ENCODE data around the gene KHDC1.
"Not testable (repeated sequence)": the region's sequence is repeated elsewhere in the genome, so short reads cannot be mapped to it uniquely, and the experiment has no call there.

The KHDC1 gene, protein sequence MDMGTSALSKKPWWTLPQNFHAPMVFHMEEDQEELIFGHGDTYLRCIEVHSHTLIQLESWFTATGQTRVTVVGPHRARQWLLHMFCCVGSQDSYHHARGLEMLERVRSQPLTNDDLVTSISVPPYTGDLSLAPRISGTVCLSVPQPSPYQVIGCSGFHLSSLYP

DNA sequence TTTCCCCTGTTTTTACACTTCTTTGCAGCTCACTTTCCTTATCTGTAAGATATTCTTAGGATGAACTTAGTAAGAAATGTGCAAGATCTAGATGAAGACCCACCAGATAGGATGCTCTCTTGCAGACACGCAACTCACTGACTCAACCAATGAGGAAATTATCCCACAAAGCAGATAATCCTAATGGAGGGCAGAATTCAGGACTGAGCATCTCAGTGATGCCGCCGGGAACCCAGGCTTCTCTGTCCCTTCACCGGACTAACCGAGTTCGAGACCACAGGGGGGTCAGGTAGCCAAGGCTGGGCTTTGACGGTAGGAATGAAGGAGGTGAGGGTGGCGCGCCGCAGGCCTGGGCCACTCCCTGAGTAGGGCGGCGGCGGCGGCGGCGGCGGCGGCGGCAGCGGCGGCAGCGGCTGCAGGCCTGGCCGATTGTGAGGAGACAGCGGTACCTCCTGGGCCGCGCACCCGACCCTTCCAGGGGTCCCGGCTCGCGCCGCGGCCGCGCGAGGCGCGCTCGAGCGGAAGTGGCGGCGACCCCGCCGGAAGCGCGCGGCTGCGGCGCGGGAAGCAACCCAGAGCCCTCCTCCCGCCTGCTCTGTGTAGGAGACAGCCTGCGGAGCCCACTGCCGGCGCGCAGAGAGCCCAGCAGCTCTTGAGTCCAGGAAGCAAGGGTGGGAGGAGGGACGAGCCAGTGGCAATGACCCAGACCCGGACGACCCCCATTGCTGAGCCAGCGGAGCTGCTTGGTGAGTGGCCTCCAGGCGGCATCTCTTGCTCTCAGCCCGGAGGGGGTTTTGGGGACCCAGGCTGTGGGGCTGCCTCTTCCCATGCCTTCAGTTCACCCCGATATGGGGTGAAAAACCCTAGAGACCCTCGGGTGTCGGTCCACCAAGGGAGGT lies at the start of gene KHDC1:
Gene KHDC1 (minus strand): TSS at position 526 of the 899 bp plus-strand sequence. CDS start 20,679 bp downstream, outside the sequence.
- peak; percentile 55 to 59 for DNase-seq

DNA sequence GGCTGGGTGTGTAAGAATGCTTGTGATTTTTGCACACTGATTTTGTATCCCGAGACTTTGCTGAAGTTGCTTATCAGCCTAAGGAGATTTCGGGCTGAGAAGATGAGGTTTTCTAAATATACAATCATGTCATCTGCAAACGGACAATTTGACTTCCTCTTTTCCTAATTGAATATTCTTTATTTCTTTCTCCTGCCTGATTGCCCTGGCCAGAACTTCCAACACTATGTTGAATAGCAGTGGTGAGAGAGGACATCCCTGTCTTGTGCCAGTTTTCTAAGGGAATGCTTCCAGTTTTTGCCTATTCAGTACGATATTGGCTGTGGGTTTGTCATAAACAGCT lies 47.5 kb upstream of the KHDC1 start:
- not testable (repeated sequence) for DNase-seq

DNA sequence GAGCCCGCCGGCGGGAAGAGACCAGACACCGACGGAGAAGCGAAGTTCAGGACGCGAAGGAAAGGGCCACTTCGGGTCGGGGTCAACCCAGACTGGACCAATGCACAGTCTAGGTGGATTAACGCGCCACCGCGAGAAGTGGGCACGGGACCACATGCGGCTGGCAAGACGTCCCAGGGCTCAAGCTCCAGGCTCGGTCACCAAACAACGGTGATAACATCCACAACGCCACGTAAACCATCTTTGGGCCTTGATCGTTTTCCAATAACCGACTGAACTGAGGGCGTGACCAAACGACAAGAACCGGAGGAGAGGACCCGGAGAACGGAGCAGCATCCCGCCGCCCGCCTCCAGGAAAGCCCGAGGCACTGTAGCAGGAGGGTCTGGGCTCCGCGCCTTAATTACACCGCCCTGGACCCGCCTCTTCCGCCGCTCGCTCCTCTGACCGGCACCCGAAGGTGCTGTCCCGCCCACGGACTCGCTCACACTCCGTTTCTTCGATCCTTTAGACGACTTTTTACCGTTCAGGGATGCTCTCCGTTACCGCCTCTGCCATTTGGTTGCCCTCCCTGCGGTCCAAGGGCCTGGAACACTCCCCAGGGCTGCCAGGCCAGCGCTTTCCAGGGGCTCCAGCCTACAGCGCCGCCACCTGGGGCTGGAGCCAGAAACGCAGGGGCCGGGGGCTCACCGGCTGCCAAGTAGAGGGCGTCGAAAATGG lies 46.9 kb upstream of the KHDC1 start:
- peak; percentile 39 to 58 for DNase-seq

DNA sequence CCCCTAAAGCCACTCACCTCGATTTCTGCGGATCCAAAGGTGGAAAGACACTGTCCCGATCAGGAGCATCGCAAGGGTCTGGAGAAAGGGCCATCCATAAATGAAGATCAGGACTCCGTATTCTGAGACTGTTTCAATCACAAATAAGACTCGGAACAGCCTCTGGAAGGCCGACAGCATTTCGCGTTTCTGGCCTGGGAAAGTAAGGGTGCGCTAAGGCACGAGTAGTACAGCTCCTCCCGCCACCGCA lies 46.5 kb upstream of the KHDC1 start:
- no peak for DNase-seq

DNA sequence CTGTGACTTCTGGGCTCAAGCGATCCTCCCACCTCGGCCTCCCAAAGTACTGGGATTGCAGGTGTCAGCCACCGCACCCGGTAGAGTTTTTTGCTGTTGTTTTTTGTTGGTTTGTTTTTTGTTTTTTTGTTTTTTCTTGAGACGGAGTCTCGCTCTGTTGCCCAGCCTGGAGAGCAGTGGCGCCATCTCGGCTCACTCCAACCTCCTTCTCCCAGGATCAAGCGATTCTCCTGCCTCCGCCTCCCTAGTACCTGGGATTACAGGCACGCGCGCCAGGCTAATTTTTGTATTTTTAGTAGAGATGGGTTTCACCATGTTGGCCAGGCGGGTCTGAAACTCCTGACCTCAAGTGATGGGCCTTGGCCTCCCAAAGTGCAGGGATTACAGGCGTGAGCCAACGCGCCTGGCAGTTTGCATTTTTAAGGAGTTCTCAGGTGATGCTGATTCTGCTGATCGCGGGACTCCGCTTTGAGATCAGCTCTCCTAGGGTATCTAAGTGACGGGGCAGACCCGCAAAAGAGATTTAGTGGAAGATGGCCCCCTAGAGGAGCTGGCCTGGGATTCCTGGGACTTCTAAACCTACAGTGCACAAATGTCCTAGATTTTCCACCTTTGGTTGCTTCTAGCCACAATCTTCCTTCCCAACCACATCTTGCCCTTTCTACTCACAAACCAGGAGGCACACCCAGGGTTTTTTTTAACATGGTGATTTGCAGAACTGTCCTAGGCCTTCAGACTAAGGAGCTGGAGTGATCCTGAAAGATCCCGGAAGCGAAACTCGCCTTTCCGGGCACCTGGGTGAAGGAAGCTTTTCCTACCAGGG lies 45.9 kb upstream of the KHDC1 start:
- DNase-seq, result no peak

DNA sequence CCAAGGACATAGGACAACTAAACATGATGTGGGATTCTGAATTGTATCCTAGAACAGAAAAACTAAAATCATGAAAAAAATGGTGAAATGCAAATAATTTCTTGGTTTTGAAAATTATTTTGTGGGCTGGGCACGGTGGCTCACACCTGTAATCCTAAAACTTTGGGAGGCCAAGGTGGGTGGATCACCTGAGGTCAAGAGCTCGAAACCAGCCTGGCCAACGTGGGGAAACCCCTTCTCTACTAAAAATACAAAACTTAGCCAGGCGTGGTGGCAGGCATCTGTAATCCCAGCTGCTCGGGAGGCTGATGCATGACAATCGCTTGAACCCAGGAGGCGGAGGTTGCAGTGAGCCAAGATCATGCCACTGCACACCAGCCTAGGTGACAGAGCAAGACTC lies 40.8 kb upstream of the KHDC1 start:
- DNase-seq, result not testable (repeated sequence)

DNA sequence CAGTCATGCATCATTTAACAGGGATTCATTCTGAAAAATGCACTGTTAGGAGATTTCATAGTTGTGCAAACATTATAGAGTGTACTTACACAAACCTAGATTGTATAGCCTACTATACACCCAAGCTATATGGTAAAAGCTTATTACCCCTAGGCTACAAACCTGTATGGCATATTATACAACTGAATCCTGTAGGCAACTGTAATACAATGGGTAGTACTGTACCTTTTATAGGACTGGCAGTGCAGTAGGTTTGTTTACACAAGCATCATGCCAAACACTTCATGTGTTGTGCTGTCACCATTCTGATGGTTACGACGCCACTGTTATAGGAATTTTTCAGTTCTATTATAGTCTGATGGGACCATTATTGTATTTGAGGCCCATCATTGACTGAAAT lies 39.3 kb upstream of the KHDC1 start:
- no peak for DNase-seq

DNA sequence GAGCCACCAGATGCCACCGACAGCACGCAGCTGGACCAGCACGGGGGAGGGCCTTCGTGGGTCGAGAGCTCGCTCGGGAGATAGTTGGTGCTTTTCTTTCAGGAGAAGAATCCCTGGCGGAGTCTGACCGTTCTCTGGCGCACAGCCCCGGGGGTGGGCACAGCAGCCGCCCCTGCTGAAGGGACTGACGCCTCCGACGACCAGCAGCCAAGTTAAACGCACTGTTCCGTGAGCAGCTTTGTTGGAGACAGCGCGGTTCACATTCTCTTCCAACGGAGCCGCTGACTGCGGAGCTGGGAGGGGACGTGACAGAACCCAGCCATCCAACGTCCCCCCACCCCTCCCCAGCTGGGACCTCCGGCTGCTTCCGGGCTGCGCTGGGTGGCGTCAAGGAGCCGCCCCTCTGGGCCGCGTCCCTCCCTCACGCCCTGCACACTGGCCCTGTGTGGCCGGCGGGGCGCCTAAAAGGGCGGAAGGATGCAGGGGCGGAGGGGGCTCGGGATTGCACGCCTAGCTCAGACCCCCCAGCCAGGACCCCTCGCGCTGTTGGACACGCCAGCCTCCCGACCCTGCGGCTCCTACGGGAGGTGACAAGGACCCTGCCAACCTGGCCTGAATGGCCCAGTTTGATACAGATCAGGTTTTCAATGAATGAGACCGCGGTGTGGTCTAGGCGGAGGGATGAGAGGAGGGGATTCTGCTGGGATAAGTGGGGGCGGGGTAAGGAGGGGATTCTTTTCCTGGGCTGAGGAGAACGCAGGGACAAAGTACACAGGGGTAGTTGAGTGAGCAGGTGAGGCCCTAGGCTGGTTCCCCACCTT lies 36.4 kb upstream of the KHDC1 start:
- no peak for DNase-seq

DNA sequence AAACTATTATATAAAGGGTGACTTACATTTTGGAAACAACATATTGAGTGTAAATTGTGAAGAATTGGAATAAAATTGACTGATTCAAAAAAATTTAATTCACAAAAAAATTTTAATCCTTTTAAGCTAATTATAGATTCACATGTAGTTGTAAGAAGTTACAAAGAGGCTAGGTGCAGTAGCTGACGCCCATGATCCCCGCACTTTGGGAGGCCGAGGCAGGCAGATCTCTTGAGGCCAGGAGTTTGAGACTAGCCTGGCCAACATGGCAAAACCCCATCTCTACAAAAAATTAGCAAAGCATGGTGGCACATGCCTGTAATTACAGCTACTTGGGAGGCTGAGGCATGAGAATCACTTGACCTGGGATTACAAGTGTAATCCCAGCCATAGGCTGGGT lies 30.3 kb upstream of the KHDC1 start:
- DNase-seq, result no peak

DNA sequence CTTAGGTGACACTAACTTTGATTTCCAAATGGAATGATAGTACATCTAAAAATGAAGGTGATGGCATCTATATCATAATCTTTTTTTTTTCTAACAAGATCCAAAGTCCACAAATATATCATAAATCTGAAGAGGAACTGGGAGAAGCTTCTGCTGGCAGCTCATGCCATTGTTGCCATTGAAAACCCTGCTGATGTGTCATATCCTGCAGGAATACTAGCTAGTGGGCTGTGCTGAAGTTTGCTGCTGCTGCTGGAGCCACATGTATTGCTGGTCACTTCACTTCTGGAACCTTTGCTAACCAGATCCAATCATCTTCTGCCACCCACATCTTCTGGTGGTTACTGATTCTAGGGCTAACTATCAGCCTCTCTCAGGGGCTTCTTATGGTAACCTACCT lies 27.4 kb upstream of the KHDC1 start:
- no peak for DNase-seq

DNA sequence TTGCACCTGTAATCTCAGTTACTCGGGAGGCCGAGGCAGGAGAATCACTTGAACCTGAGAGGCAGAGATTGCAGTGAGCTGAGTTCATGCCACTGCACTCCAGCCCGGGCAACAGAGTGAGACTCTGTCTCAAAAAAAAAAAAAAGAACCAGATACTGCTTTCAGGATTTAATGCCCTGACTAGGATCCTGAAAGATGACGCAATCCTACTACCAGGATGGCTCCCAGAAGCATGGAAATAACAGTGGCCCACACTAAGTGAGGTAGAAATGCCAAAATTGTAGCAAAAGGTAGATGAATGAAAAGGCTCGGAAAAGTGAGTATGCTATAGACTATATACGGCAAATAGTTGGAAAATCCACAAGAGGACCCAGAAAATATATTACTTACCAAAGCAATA lies 23.8 kb upstream of the KHDC1 start:
- DNase-seq, result no peak

DNA sequence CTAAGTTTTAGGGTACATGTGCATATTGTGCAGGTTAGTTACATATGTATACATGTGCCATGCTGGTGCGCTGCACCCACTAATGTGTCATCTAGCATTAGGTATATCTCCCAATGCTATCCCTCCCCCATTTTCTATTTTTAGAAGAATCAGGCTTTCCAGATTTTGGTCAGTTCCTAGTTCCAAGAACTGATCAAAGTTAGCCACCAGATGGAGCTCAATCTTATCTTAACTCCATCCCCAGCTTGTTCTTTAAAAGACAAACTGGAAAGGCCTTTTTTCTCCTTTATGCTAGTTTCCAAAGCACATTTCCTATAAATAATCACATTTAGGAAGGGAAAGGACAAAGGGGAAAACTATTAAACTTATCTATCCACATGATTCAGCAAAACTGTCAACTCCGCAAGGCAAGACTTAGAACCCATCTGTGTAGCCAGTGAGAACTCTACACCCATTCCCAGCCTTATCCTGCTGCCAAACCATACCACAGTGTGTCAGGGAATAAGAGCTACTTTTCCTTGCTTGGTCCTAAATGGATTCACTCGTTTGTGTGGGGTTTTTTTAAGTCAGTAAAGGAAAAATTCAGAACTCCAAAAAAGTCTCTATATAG lies 22.8 kb upstream of the KHDC1 start:
- peak in 1 of 2 donors; percentile 19 for DNase-seq

DNA sequence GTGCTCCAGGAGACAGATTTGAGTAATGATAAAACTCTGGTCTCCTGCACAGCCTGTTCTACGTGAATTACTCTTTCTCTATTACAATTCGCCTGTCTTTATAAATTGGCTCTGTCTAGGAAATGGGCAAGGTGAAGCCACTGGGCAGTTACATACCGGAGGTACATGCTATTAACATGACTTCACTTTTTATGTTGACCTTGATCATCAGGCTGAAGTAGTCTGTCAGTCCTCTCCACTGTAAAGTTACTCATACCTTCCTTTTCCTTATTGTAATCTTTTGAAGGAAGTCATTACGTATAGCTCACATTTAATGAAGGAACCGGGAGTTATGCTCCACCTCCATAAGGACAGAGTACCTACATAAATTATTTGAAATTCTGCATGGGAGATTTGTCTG lies 19.9 kb upstream of the KHDC1 start:
- no peak for DNase-seq

DNA sequence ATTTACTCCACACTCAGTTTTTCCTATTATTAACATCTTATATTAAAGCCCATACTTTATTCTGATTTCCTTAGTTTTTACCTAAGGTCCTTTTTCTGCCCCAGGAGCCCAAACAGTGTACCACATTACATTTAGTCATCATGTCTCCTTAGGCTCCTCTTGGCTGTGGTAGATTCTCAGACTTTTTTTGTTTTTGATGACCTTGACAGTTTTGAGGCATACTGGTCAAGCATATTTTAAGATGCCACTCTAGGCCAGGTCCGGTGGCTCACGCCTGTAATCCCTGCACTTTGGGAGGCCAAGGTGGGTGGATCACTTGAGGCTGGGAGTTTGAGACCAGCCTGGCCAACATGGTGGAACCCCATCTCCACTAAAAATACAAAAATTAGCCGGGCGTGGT lies 18.7 kb upstream of the KHDC1 start:
- DNase-seq, result not testable (repeated sequence)

DNA sequence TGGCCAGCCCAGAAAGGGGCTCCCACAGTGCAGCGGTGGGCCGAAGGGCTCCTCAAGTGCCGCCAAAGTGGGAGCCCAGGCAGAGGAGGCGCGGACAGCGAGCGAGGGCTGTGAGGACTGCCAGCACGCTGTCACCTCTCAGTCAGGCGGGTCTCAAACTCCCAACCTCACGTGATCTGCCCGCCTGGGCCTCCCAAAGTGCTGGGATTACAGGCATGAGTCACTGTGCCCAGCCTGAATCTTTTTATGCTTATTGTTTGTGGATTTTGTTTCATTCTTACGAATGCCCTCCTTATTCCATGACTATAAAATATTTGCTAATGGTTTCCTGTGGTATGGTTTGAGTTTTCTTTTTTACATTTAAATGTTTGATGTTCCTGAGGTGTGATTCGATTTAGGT lies 6.3 kb upstream of the KHDC1 start:
- DNase-seq, result not testable (repeated sequence)

DNA sequence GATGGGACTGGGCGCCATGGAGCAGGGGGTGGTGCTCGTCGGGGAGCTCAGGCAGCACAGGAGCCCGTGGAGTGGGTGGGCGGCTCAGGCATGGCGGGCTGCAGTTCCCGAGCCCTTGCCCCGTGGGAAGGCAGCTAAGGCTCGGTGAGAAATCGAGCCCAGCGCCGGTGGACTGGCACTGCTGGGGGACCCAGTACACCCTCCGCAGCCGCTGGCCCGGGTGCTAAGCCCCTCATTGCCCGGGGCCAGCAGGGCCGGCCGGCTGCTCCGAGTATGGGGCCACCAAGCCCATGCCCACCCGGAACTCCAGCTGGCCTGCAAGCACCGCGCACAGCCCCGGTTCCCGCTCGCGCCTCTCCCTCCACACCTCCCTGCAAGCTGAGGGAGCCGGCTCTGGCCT lies 5.9 kb upstream of the KHDC1 start:
- not testable (repeated sequence) for DNase-seq

DNA sequence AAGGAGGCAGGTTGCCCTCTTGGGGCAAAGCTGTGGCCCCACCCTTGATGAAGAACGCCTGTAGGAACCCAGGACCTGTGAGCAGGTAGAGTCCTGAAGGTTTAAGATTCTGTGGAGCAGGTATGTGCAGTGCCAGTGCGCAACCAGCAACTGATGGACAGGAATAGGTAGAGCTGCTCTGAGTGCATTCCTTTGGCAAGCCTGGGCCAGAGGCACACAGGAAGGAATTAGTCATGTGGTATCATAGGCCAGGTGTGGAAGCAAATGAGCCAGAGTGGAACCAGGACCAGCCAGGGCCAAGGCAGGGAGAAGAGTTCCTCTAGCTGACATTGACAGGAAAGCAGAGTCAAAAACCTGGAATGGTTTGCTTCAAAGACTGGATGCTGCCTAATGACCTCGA lies 1.4 kb upstream of the KHDC1 start:
- DNase-seq, result no peak

DNA sequence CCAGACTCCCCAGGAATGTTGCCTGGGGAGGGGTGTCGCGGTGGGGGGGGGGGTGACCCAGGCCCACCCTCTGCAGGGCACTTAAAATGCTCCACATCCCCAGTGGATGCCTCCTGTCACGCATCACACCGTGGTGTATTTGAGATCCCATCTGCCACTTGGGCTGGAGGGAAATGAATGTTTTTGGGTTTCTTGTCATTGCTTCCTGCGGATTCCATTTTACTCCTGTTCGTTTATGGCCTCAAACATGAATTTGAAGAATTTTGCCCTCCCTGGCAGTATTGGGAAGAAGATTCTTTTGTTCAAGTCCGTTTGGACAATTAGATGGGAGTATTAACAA lies 544 bp upstream of the KHDC1 start:
- no peak for DNase-seq

DNA sequence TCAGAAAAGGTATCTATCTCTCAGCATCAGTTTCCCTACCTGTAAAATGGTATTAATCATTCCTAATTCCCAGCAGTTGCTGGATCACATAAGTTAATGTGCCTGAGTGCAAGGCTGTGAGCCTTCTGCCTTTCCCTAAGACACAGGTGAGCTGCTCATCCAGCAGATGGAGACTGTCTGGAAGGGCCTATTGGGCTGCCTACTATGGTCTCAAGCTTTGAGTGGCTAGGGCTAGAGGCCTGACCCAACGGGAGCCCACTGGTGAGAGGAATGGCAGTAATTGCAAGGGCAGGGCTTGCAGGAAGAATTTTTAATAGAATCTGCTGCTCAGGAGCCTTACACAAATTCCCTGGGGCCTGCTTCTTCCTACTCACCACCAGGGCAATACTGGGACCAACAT lies 4.3 kb downstream of the KHDC1 start:
- no peak for DNase-seq

DNA sequence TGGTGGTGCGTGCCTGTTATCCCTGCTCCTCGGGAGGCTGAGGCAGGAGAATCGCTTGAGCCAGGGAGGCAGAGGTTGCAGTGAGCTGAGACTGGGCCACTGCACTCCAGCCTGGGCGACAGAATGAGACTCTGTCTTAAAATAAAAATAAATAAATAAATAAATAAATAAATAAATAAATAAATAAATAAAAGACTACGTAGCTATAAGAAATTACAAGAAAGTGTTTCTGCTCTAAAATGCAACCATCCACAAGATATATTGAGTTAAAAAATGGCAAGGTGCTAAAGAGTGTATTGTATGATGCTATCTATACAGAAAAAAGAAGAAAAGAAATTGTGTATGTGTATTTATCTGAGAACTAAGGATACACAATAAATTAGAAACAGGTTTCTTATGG lies 8.7 kb downstream of the KHDC1 start:
- not testable (repeated sequence) for DNase-seq

DNA sequence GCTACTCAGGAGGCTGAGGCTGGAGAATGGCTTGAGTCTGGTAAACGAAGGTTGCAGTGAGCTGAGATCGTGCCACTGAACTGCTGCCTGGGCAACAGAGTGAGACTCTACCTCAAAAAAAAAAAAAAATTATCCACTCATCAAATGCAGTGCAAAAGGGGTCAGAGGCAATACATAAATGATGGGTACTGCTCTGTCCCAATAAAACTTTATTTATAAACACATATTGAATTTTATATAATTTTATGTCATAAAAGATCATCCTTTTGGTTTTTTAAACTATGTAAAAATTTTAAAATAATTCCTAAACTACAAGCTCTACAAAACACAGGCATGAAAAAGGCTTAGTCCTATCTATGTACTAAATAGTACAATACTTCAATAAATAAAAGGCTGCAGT lies 10.3 kb downstream of the KHDC1 start:
- no peak for DNase-seq

DNA sequence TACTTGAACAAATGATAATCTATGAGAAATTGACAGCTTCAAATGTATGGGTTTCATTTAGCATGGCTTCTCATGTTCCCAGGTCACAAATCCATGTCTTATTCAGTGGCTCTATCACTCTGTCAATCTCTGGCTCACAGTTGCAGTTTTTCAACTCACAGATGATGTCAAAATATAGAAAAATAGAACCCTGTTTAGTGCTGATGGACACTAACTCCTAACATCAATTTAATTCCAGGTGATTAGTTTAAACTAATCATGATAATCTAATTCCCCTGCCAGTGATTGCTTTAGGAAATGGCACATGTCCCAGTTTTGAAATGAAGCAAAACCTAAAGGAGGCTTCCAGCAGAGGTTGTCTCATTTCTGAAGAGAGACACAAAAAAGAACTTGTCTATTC lies 13.0 kb downstream of the KHDC1 start:
- no peak for DNase-seq

Measured in CD4-positive, alpha-beta T cell treated with Interleukin-4 for 1 hour (primary cell).